H7 (cell line): ENCODE measurements around the gene PTMS. TPM values are rescaled to one million over a fixed set of nuclear protein-coding genes. Genes with fewer than 3 reads are reported as not detected.
A peak's percentile ranks its signal among the peaks of the same experiment; 100 is the strongest.

Experiments
- DNase-seq: peaks from one replicate; pipeline ENCODE4 v3.0.0; 2012
- H3K27me3 ChIP-seq: 2 replicates; pipeline ENCODE4 v1.6.0; 2011; ENCODE audit warnings: mild to moderate bottlenecking, low read length; ENCODE audit not compliant: control insufficient read depth, insufficient read depth
- H3K36me3 ChIP-seq: replicated peaks from 2 replicates; pipeline ENCODE4 v1.5.1; 2011; ENCODE audit warnings: low read length; ENCODE audit not compliant: control insufficient read depth, insufficient read depth
- H3K4me3 ChIP-seq: 2 replicates; pipeline ENCODE4 v1.5.1; 2011; ENCODE audit warnings: low read depth, mild to moderate bottlenecking, control low read depth, low read length, moderate library complexity; ENCODE audit not compliant: insufficient read depth
- total RNA-seq: library from RNA; depleted of rRNA; stranded (reverse); fragments of >200 nt; shearing (Covaris generic); gene quantifications from 2 replicates; pipeline ENCODE4 v1.2.3, GENCODE V29; 2014

The PTMS gene
- total RNA-seq, 1 experiment from 2014 or later = 237 TPM

- H3K36me3 ChIP-seq = peaks cover 3% of the 10 kb centered on the region
- peak overlapping the region; percentile 35 for H3K4me3 ChIP-seq
- DNase-seq = peak; percentile 75
- peaks cover 66% of the 10 kb centered on the region for H3K27me3 ChIP-seq
Observed at GRCh38 chr12:6772726-6773589, 6.8 kb downstream of the PTMS start.

- Histone ChIP-seq H3K36me3 (peaks cover 3% of the 10 kb centered on the region), H3K27me3 (peaks cover 71% of the 10 kb centered on the region), H3K4me3 (peak overlapping the region; percentile 35)
- peak; percentile 80 for DNase-seq
Observed at GRCh38 chr12:6773590-6774351, 7.6 kb downstream of the PTMS start.

GRCh38 chr12:6774499-6775062 lies 8.4 kb downstream of the PTMS start:
- Histone ChIP-seq H3K4me3 (no peak overlapping the region), H3K27me3 (peaks cover 71% of the 10 kb centered on the region), H3K36me3 (peaks cover 3% of the 10 kb centered on the region; the same call in 1 of the 2 replicates)
- peak; percentile 47 for DNase-seq

GRCh38 chr12:6775185-6776174 lies 9.3 kb downstream of the PTMS start:
- DNase-seq = no peak
- Histone ChIP-seq H3K4me3 (no peak overlapping the region), H3K27me3 (peaks cover 71% of the 10 kb centered on the region), H3K36me3 (0 out of 2 replicates have a peak, but pooled peaks cover 1% of the 10 kb centered on the region)

- no peaks in the 10 kb centered on the region for H3K36me3 ChIP-seq
- H3K27me3 ChIP-seq = peaks cover 58% of the 10 kb centered on the region
- DNase-seq = no peak
- H3K4me3 ChIP-seq = no peak overlapping the region
Observed at GRCh38 chr12:6777386-6777785, 11.2 kb downstream of the PTMS start.

- peak; percentile 64 for DNase-seq
- peaks cover 50% of the 10 kb centered on the region for H3K27me3 ChIP-seq
- H3K36me3 ChIP-seq = no peaks in the 10 kb centered on the region
- H3K4me3 ChIP-seq = peak overlapping the region; percentile 43
Observed at GRCh38 chr12:6778217-6778573, 12.0 kb downstream of the PTMS start.

- Histone ChIP-seq H3K4me3 (peak overlapping the region; percentile 43), H3K27me3 (peaks cover 44% of the 10 kb centered on the region)
- peak; percentile 94 for DNase-seq
Observed at GRCh38 chr12:6778574-6779550, 12.7 kb downstream of the PTMS start.

GRCh38 chr12:6779708-6780432 lies 13.7 kb downstream of the PTMS start:
- Histone ChIP-seq H3K36me3 (no peaks in the 10 kb centered on the region), H3K4me3 (no peak overlapping the region), H3K27me3 (peaks cover 34% of the 10 kb centered on the region)
- DNase-seq = no peak

More at GRCh38 chr12:6778574-6779550, 12.7 kb downstream of the PTMS start:
- H3K36me3 ChIP-seq = no peaks in the 10 kb centered on the region

GRCh38 chr12:6780573-6780972 lies 14.4 kb downstream of the PTMS start:
- Histone ChIP-seq H3K27me3 (peaks cover 27% of the 10 kb centered on the region), H3K36me3 (no peaks in the 10 kb centered on the region)
- DNase-seq = no peak

GRCh38 chr12:6782119-6782518 lies 16.0 kb downstream of the PTMS start:
- Histone ChIP-seq H3K27me3 (peaks cover 16% of the 10 kb centered on the region), H3K4me3 (no peak overlapping the region), H3K36me3 (no peaks in the 10 kb centered on the region)
- DNase-seq = no peak

More at GRCh38 chr12:6780573-6780972, 14.4 kb downstream of the PTMS start:
- H3K4me3 ChIP-seq = no peak overlapping the region

- DNase-seq = no peak
- Histone ChIP-seq H3K27me3 (peaks cover 7% of the 10 kb centered on the region), H3K4me3 (no peak overlapping the region), H3K36me3 (no peaks in the 10 kb centered on the region)
Observed at GRCh38 chr12:6782850-6783566, 16.8 kb downstream of the PTMS start.

GRCh38 chr12:6783828-6784227 lies 17.7 kb downstream of the PTMS start:
- Histone ChIP-seq H3K27me3 (no peaks in the 10 kb centered on the region; the same call in 1 of the 2 replicates), H3K36me3 (no peaks in the 10 kb centered on the region), H3K4me3 (no peak overlapping the region)
- DNase-seq = no peak
